OCI-LY7 (cell line): ENCODE measurements around the gene DUSP2. TPM values are rescaled to one million over a fixed set of nuclear protein-coding genes. Genes with fewer than 3 reads are reported as not detected.

ENCODE experiments used
- BruUV-seq: library from RNA; stranded (reverse); fragments of 400-500 nt; replicated peaks from 2 replicates; lab custom pipeline; 2021; lab: Mats Ljungman, UMichigan
- CTCF ChIA-PET: fragments of 300-600 bp; sonication (Branson Sonifier 250); formaldehyde crosslinking; loops from one replicate; lab custom pipeline; 2022; ENCODE audit warnings: antibody characterized with exemption; ENCODE audit not compliant: unreplicated experiment; lab: Charles Lee
- POLR2A ChIA-PET: fragments of 300-600 bp; sonication (Branson Sonifier 250); formaldehyde crosslinking; loops from one replicate; lab custom pipeline; 2022; ENCODE audit warnings: antibody characterized with exemption; lab: Charles Lee
- DNase-seq: peaks from one replicate; pipeline ENCODE4 v3.0.0-alpha.2; 2015; ENCODE audit warnings: low spot score
- H2AFZ ChIP-seq: fragments of 200-600 bp; sonication (generic), shearing (Covaris generic); 2 replicates; pipeline ENCODE4 v1.6.1; 2014; ENCODE audit warnings: mild to moderate bottlenecking, antibody characterized with exemption, low read length, moderate library complexity
- H3K27ac ChIP-seq: fragments of 200-600 bp; sonication (generic); 2 replicates; pipeline ENCODE4 v1.5.1; 2014; ENCODE audit warnings: mixed run types, low read depth, mild to moderate bottlenecking, moderate library complexity, low read length, inconsistent platforms; ENCODE audit not compliant: poor library complexity, severe bottlenecking
- H3K36me3 ChIP-seq: fragments of 200-600 bp; sonication (generic); 2 replicates; pipeline ENCODE4 v1.6.1; 2014; ENCODE audit warnings: mild to moderate bottlenecking, antibody characterized with exemption, low read length, moderate library complexity, mixed read lengths; ENCODE audit not compliant: insufficient read depth
- H3K4me1 ChIP-seq: fragments of 200-600 bp; sonication (generic); 2 replicates; pipeline ENCODE4 v1.5.1; 2014; ENCODE audit warnings: mild to moderate bottlenecking, low read length; ENCODE audit not compliant: insufficient read depth, poor library complexity, severe bottlenecking
- H3K4me2 ChIP-seq: fragments of 200-600 bp; sonication (generic); 2 replicates; pipeline ENCODE4 v1.6.1; 2014; ENCODE audit warnings: mild to moderate bottlenecking, low read length
- H3K4me3 ChIP-seq: fragments of 200-600 bp; sonication (generic); 2 replicates; pipeline ENCODE4 v1.5.1; 2014; ENCODE audit warnings: mild to moderate bottlenecking, low read depth, low read length; ENCODE audit not compliant: poor library complexity, severe bottlenecking
- H3K79me2 ChIP-seq: fragments of 200-600 bp; sonication (generic); 2 replicates; pipeline ENCODE4 v1.6.1; 2016; ENCODE audit warnings: low read depth, mild to moderate bottlenecking, low read length, moderate library complexity, mixed read lengths; ENCODE audit not compliant: insufficient read depth
- H3K9me2 ChIP-seq: fragments of 200-600 bp; sonication (generic); 2 replicates; pipeline ENCODE4 v1.6.1; 2016; ENCODE audit warnings: mild to moderate bottlenecking, low read length, mixed read lengths; ENCODE audit not compliant: insufficient read depth
- H3K9me3 ChIP-seq: fragments of 200-600 bp; sonication (generic); 2 replicates; pipeline ENCODE4 v1.6.1; 2014; ENCODE audit warnings: mild to moderate bottlenecking, mixed run types, low read length, mixed read lengths
- H4K20me1 ChIP-seq: fragments of 200-600 bp; sonication (generic); 2 replicates; pipeline ENCODE4 v1.6.1; 2014; ENCODE audit warnings: mild to moderate bottlenecking, antibody characterized with exemption, low read length, moderate library complexity, mixed read lengths; ENCODE audit not compliant: insufficient read depth
- EZH2phosphoT487 ChIP-seq: fragments of 200-600 bp; sonication (generic); IDR thresholded peaks from 2 replicates; pipeline ENCODE4 v1.6.1; 2018; ENCODE audit warnings: low read depth, borderline replicate concordance, mild to moderate bottlenecking, mixed run types, antibody characterized with exemption, low read length, moderate library complexity, mixed read lengths
- intact Hi-C: fragments of 100-400 bp; cut with micrococcal nuclease; formaldehyde crosslinking; loops from one replicate; pipeline ENCODE4 v1.10.0; 2022; ENCODE audit not compliant: unreplicated experiment
- total RNA-seq, 2 experiments: library from RNA; depleted of rRNA in 1 of 2; stranded (reverse); fragments of >200 nt in 1 of 2; shearing (Covaris generic) in 1 of 2; gene quantifications; 2 replicates each; pipeline ENCODE4 v1.2.3, GENCODE V29; 2014 to 2022
- TF ChIP-seq, protein P1 (sequence below): fragments of 200-600 bp; sonication (generic); conservative IDR thresholded peaks from 2 replicates; pipeline ENCODE4 v1.5.1; 2014; ENCODE audit warnings: mild to moderate bottlenecking, antibody characterized with exemption, low read length, moderate library complexity, mixed read lengths

Gene DUSP2
- total RNA-seq, 2 experiments from 2014 or later: 37.3 to 110 TPM

DNA sequence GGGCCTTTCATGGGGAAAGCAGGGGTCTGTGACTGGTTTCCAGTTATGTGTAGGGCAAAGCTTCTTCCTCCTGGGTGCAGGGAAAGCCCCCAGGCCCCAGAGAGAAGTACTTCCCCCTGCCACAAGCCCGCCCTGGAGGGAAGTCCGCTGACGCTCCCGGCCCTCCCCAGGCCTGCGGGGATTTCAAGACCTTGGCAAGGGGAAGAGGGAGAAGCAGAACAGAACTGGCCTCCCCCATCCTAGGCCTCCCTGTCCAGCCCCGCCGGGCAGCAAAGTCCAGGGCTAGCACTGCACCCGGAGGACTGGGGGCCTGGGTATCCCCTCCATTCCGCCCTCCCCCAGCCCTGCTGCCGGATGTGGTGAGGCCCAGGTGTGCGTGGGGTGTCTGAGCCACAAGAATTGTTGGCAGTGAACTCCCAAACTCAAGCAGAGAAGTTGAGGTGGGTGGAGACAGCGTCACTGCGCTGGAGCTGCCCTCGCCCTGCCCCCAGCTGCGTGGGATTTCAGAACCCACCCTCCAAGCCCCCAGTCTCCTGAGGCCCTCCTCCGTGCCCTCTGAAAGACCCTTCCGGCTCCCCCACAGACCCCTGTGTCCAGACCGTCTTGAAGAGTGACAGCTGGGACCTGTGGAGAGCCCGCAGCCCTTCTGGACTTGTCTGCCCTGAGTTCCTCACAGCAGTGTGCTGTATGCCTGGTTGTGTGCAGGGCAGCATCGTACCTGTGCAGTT, 1.1 kb upstream of the DUSP2 start:
- no peak overlapping the region for H2AFZ ChIP-seq
- H3K4me3 ChIP-seq: peak overlapping the region; percentile 97
- no peaks in the 10 kb centered on the region for H4K20me1 ChIP-seq
- no peaks in the 10 kb centered on the region for H3K9me2 ChIP-seq
- H3K4me2 ChIP-seq: peak overlapping the region; percentile 98
- BruUV-seq: no TSS peak
- CTCF ChIA-PET: interaction anchor here (1.0 to 3.2 kb wide), 3 partner anchors 12 to 28 kb away, joined by 6 to 18 read pairs (median 9); no protein-coding TSS in a partner anchor
- H3K4me1 ChIP-seq: peaks cover 78% of the 10 kb centered on the region
- intact Hi-C loops: loop anchor here (1.0 kb wide), 1 partner anchor 17 kb away; no protein-coding TSS in a partner anchor
- DNase-seq: peak; percentile 92
- no peaks in the 10 kb centered on the region for H3K9me3 ChIP-seq
- peaks cover 33% of the 10 kb centered on the region for H3K36me3 ChIP-seq
- POLR2A ChIA-PET: interaction anchor here (0.6 to 3.1 kb wide), 7 partner anchors 9 to 62 kb away, joined by 3 to 10 read pairs (median 6); no protein-coding TSS in a partner anchor
- TF ChIP-seq EZH2phosphoT487: no peak
- TF ChIP-seq, protein P1, sequence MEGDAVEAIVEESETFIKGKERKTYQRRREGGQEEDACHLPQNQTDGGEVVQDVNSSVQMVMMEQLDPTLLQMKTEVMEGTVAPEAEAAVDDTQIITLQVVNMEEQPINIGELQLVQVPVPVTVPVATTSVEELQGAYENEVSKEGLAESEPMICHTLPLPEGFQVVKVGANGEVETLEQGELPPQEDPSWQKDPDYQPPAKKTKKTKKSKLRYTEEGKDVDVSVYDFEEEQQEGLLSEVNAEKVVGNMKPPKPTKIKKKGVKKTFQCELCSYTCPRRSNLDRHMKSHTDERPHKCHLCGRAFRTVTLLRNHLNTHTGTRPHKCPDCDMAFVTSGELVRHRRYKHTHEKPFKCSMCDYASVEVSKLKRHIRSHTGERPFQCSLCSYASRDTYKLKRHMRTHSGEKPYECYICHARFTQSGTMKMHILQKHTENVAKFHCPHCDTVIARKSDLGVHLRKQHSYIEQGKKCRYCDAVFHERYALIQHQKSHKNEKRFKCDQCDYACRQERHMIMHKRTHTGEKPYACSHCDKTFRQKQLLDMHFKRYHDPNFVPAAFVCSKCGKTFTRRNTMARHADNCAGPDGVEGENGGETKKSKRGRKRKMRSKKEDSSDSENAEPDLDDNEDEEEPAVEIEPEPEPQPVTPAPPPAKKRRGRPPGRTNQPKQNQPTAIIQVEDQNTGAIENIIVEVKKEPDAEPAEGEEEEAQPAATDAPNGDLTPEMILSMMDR: no peak
- peak overlapping the region; percentile 97 for H3K27ac ChIP-seq
- peaks cover 29% of the 10 kb centered on the region for H3K79me2 ChIP-seq

DNA sequence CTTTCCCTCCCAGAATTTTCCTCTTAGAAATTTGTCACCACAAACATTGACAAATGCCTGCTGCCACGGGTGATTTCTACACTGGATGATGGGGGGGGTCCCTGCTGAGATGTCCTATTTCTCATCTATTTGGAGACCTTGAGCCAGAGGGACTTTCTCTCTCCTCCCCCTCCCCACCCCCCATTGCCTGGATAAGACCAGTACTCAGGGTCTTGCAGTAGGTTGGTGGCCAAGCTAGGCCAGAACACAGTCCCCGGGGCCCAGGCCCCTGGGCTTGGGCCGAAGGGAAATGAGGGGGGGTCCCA, 560 bp upstream of the DUSP2 start:
- ChIA-PET POLR2A (interaction anchor here (0.8 to 3.1 kb wide), 3 partner anchors 11 to 29 kb away, joined by 3 to 10 read pairs (median 3); no protein-coding TSS in a partner anchor), CTCF (no interaction called here)
- no peaks in the 10 kb centered on the region for H4K20me1 ChIP-seq
- TF ChIP-seq, protein P1: no peak
- TF ChIP-seq EZH2phosphoT487: no peak
- no peak for DNase-seq
- peaks cover 33% of the 10 kb centered on the region for H3K36me3 ChIP-seq
- no peaks in the 10 kb centered on the region for H3K9me2 ChIP-seq
- H3K4me1 ChIP-seq: peaks cover 73% of the 10 kb centered on the region
- BruUV-seq: TSS peak; percentile 91
- no peaks in the 10 kb centered on the region for H3K9me3 ChIP-seq
- H2AFZ ChIP-seq: no peak overlapping the region
- H3K79me2 ChIP-seq: peaks cover 29% of the 10 kb centered on the region
- peak overlapping the region; percentile 98 for H3K4me2 ChIP-seq
- peak overlapping the region; percentile 97 for H3K27ac ChIP-seq
- H3K4me3 ChIP-seq: peak overlapping the region; percentile 97
- intact Hi-C loops: loop anchor here (1.0 kb wide), 2 partner anchors 18 to 120 kb away; partner anchors contain the start of gene TMEM127
